Raji (cell line): ENCODE data around the gene MS4A5.

Source experiments
- POLR2A ChIP-seq: IDR thresholded peaks from 2 replicates; pipeline ENCODE4 v1.6.1; 2011; ENCODE audit warnings: low read depth, low read length, control low read depth; ENCODE audit not compliant: insufficient read depth

MS4A5 gene, protein sequence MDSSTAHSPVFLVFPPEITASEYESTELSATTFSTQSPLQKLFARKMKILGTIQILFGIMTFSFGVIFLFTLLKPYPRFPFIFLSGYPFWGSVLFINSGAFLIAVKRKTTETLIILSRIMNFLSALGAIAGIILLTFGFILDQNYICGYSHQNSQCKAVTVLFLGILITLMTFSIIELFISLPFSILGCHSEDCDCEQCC

DNA sequence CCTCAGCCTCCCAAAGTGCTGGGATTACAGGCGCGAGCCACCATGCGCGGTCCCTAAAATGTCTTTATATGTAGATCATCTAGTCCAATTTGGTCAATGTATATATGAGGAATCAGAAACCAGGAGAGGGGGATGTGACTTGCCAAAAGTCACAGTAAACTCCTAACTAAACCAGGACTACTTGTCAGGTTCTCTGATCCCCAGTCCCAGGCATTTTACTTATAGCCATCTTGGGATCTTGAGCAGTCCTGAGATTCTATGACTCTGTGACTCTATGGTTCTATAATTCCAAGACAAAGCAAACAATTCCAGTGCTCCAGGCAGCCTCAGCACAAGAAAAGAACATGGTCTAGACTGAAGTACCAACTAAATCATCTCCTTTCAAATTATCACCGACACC lies at the start of gene MS4A5:
MS4A5 (plus strand) TSS at position 301 of the 400 bp plus-strand sequence. CDS start 103 bp downstream, outside the sequence.
- TF ChIP-seq POLR2A = no peak

DNA sequence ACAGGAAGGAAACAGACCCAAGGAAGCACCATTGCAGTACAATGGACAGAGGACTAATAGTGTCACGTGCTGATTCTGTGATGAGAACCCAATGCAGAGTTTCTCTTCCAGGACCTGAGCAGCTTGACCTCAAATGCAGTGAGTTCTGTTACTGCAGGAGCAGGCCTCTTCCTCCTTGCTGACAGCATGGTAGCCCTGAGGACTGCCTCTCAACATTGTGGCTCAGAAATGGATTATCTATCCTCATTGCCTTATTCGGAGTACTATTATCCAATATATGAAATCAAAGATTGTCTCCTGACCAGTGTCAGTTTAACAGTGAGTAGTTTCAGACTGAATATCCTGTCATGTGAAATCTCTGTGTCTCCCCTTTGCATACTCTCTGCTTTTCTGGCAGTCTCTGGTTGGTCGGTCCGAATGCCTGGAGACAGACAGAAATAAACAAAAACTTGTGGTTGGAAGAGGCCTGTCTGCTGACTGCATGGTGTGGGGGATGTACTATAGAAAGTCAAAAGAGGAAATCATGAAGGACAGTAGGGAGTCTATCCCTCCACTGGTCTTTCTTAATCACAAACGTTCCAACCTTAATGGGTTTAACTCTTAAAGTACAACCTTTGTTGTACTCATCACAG lies 40.0 kb upstream of the MS4A5 start:
- TF ChIP-seq POLR2A = no peak

DNA sequence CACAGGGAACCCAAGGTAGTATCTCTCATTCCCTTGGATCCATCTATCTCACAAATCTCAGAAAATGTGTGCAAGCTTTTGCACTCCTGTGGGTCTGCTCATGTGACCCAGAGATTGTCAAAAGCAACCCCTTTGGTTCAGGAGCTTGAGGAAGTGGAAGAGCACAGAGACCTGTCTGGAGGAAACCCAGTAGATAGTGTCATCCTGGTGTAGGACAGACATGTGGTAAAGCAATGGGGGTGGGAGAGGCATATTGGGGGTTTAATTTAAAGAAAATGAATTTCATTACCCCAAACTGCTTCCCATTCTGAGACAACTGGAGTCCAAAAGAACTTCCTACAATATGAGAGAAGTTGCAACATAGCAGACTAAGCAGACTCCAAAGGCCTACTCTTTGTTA lies 39.0 kb upstream of the MS4A5 start:
- TF ChIP-seq POLR2A = no peak

DNA sequence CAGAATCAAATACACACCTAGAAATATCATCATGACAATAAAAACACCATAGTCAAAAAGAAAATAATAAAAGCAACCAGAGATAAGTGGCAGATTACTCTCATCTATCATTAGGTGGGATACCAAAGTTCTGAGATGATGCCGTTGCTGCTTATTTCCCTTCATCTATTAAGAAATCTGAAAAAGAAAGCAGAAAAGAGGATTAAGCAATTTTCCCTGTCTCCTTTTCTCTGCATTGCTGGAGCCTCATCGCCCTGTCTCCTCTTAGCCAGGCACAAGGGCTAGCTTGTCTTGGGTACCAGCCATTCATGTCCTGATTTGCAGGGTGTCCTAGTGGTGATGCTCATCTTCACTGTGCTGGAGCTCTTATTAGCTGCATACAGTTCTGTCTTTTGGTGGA lies 37.0 kb upstream of the MS4A5 start:
- TF ChIP-seq POLR2A = no peak

DNA sequence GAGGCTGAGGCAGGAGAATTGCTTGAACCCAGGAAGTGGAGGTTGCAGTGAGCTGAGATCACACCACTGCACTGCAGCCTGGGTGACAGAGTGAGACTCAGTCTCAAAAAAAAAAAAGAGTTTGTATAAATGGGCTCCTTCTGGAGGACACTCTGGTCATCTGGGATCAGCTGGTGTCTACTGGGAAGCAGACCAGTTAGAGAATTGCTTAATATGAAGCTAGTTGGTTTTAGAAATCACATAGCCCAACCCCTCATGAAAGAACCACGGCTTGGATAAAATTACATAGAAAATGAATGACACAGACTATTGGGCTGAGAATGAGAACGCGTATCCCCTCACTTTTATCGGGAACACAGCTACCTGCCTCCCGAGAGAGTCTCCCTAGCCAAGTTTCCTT lies 36.4 kb upstream of the MS4A5 start:
- TF ChIP-seq POLR2A = no peak

DNA sequence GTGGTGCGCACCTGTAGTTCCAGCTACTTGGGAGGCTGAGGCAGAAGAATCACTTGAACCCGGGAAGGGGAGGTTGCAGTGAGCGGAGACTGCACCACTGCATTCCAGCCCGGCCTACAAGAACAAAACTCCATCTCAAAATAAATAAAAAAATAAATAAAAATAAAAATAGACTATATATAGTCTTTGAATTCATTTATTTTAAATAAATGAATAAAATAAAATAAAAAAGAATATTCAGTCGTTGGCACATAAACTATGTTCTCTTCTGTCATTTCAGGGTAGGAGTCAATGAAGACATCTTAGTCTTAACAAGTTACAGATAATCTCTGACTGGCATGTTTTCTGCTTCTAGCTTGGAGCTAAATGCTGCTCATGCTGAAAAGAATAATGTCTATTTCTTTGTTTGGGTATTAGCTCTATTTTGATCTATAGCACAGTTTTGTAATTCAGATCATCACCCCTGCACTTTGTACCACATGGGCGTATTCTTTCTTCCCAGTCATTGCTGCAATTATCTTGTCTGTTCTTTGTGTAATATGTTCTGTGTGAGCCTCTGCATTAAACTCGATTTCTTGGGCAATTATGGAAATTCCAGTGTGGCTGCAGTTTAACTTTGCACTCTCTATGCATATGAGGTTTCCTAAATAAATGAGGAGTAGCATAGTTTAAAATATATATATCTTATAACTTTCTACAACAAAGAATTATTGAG lies 34.5 kb upstream of the MS4A5 start:
- no peak for TF ChIP-seq POLR2A

DNA sequence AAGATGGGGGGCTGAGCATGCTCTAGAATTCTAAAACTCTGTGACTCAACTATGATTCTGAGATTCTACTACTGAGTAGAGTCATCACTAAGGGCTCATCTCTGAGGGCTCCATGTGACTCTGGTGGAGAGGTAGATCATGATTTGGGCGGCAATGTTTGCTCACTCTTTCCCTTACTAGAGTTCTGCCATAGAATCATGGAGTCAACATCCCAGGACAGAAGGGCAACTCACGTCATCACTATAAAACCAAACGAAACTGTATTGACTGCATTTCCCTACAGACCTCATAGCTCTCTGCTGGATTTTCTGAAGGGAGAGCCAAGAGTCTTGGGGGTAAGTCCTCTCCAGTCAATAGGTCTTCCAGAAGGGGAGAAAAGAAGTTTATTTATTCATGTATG lies 33.0 kb upstream of the MS4A5 start, which contains the start of gene MS4A14:
MS4A14 (plus strand) TSS at position 78 of the 400 bp plus-strand sequence; CDS start at position 198, 120 bp downstream.
- no peak for TF ChIP-seq POLR2A

DNA sequence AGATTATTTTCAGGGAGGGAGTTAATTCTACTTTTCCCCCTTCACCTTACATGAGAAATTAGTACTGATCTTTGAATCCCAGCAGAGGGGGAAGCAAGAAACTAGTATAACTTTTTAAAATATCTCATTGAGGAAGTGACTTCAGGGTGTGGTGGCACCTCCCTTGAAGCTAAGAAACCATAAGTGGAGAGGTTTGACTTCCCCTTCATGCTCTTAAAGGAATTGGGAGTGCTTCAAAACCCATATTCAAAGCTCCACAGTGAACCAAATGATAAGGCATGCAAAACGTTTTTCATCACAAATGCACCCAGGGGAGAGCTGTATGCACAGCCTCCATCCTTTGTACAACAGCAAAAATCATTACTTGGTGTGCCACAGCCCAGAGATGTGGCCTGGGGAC lies 32.6 kb upstream of the MS4A5 start:
- TF ChIP-seq POLR2A = no peak

DNA sequence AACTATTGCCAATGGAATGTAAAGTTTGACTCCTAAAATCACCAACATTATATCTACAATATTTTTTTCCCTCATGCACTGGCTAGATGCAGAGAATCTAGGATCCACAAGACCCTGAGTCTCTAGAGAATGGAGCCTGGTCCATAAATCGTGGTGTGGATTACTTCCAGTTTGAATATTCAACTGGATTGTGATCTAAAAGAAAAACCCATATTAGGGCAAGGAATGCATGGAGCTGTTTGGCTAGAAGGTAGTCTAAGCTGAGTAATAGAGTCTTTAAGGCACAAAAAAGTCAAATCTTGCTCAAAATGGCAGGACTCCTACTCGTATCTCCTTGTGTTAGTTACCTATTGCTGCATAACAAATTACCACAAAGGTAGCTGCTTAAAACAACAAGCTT lies 9.4 kb upstream of the MS4A5 start:
- no peak for TF ChIP-seq POLR2A

DNA sequence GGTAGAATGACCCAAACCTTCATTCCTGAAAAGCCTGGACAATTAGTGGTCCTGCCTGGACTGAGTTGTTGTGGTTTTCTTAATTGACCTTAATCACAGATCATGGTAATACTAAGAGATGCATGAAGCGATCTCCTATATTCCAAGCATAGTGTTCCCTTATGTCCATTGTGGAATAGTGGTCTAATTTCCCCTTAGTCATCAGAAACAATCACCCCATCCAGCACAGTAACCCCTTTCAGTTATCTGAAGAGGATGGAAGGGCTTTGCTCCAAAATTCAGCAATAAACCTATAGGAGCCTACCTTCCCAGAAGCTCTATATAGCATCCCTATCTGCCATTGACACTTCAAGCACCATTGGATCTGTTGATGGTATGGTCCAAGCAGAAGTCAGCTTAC lies 6.8 kb upstream of the MS4A5 start:
- no peak for TF ChIP-seq POLR2A

DNA sequence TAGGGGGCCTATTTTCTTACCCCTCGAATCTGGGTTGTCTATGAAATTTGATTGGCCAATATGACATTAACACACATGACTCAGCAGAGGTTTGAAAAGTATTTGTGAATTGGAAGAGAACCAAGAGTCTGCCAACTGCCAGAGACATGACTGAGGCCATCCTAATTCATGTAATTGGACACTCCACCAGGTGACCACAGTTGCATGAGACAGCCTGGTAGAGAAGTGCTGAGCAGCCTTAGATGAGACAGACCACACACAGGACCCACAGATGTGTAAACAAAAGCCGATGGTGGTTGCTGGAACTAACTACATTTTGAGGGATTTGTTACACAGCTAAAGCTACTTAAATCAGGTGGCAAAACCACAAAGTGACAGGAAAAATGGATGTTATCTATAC lies 855 bp upstream of the MS4A5 start:
- TF ChIP-seq POLR2A = no peak

DNA sequence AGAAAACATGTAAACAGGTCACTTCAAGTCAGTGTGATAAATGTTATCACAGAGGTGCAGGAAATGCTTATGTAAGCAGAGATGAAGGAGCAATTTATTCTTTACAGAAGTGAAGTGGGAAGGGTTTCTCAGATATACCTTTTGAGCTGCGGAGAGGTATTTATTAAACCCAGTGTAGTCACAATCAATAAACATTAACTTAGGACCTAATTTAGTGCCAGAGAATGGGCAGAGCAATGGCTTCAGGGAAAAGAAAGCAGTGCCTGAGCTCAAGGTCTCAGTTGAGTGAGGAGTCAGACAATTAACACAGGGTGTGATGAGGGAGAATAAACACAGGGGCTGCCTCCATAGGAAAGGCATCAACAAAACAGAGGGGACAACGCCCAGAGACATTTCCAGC lies 1.9 kb downstream of the MS4A5 start:
- TF ChIP-seq POLR2A = no peak

DNA sequence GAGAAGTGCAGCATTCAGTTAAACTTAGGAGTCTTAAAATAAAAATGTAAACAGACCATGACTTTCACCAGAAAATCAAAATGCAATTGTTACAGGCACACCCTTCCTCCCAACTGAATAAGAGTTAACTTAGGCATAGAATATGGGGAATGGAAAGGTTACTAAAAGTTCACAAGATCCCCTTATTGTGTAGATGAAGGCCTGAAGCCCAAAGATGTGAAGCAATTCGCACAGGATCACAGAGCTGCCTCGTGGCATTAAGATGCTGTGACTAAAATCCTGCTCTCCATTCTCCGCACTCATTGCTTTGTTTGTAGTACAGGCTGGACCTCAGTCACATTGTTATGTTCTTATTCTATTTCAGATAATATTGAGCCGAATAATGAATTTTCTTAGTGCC lies 4.0 kb downstream of the MS4A5 start:
- no peak for TF ChIP-seq POLR2A

DNA sequence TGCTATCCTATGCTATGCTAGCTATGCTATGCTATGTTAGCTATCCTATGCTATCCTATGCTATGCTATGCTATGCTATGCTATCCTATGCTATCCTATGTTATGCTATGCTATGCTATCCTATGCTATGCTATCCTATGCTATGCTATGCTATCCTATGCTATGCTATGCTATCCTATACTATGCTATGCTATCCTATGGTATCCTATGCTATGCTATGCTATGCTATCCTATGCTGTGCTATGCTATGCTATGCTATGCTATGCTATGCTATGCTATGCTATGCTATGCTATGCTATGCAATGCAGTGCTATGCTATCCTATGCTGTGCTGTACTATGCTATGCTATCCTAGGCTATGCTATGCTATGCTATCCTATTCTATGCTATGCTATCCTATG lies 17.7 kb downstream of the MS4A5 start:
- TF ChIP-seq POLR2A = no peak

DNA sequence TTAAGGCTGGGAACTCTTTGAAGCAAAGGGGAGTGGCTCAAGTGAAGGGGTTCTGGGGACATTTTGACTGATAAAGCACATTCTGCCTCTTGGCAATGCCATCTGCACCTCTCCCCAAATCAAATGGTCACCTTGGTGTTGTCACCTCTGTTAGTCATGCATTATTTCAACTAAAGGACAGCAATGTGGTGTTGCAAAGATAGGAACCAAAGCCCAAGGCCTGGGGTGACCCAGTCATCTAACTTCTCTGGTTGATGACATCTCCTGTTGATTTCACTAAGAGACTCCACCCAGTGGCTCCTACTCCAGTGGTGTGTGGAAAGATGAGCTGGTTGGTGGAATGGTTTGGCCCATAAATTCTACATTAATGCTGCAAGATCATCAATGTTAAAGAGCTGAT lies 18.5 kb downstream of the MS4A5 start:
- TF ChIP-seq POLR2A = no peak

DNA sequence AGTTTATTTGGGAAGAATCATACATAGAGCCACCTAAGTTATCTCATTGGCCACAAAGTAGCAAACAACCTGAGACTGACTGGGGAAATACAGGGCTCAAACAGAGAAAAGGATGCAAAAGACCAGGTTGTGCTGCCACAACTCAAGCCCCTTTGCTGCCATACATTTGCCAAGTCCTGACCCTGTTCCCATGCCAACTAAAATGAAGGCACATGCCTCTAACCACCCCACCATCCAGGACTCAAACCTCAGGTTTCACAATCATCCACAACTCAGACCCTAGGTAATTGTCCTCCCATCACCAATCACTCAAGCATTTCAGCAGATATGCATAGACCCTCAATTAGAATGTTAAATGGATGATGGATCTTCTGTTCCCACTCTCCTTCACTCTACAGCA lies 24.8 kb downstream of the MS4A5 start:
- no peak for TF ChIP-seq POLR2A
